Kasumi-1 (cell line): ENCODE measurements around the gene SDK1.
"Not testable (repeated sequence)": the region's sequence is repeated elsewhere in the genome, so short reads cannot be mapped to it uniquely, and the experiment has no call there.

Experiments
- DNase-seq, 2 experiments: peaks; one replicate each; lab custom pipeline; 2025; lab: John Stamatoyannopoulos, UW

The SDK1 gene

DNA sequence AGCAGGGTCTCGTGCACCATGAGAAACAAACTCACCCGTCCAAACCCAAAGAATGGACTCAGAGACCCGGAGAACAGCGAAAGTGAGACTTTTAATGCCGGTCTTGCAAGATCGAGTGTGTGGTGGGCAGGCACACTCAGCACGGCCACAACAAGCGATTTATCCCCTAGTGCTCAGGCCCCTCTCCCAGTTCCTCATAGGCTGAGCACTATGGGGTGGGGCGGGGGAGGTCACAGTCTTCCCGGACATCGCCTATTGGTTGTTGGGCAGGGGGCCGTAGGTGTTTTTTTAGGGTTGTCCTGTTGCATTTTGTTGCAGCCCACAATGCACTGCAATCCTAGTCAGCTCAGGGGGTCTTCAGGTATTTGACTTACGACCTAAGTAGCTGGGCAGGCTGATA is 772.7 kb downstream of the SDK1 start:
- no peak for DNase-seq

DNA sequence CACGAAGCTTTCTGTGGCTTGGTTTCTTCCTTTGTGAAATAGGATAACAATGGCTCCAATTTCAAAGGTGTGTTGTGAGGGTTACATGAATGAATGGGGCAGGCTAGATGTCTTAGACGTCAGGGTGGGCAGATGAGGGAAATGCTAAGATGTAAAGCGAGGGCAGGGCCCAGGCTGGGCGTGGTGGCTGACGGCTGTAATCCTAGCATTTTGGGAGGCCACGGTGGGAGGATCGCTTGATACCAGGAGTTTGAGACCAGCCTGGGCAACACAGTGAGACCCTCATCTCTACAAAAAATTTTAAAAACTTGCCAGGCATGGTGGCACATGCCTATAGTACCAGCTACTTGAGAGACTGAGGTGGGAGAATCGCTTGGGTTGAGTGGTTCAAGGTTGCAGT is 773.4 kb downstream of the SDK1 start:
- no peak for DNase-seq

DNA sequence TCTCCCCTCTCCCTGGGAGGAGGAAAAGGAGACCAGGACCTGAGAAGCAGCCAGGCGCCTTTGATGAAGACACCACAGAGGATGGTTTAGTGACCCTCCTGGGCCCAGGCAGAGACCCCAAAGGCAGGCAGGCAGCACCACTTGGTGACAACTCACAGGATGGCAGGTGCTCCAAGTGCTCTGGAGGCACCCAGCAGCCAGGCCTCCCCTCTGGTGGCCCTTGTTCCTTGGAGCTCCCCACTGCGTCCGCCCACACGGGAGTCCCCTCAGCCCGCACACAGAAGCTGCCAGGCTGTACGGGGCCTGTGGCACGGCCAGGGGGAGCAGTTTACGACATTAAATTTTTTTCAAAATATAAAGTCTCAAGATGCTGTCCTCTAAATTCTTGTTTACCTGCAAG is 773.9 kb downstream of the SDK1 start:
- DNase-seq, result no peak

DNA sequence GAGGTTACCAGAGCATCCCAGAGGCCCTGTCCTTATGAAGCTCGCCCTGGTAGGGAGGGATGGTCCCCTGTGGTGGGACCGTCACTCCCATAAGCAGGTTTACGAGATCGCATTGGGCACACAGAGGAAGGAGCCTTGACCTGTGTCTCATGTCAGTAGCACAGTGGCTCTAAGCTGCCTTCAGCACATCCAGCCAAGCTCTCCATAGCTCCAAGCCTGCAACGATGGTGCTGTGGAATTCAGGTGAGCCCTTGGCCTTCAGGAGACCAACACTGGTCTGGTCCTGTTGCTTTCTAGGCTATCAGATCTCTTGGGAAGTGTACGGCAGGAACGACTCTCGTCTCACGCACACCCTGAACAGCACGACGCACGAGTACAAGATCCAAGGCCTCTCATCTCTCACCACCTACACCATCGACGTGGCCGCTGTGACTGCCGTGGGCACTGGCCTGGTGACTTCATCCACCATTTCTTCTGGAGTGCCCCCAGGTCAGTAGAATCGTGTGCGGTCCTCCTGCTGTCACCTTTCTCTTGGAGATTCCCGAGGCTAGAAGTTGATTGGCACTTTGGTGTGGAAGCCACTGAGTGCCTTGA is 775.7 kb downstream of the SDK1 start:
- no peak for DNase-seq

DNA sequence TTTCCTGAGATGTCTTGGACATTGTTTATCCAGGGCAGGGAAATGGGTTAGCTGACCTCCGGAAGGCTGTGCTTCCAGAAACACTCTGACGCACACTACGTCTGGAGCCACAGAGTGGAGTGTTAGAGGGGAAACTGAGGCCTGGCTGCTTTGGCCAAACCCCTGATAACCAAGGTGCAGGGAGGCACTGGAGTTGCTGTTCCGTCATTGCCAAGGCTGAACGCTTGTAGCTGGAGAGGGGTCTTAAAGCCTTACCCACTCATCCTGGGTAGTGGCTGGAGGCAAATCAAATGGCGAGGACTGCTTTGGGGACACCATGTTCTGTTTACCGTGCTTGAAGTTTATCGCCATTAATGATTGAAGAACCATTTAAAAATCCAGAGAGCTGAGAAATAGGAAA is 776.9 kb downstream of the SDK1 start:
- no peak for DNase-seq

DNA sequence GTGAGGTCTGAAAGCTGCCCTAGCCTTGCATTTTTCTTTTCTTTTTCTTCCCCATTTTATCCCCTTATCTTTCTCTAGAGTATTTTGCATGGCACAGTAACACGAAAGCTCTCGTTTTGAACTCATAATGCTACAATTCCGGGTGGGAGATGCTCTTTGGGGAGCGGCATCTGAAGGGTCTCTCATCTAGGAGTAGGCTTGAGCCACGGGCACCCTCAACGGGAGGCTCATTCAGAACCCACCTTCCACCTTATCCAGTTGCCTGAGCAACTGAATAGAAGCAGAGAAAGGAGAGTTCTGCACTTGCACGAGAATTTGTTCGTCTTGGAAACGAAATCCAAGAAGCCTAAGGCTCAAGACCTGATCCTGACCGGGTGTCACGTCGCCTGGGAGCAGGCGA is 777.5 kb downstream of the SDK1 start:
- no peak for DNase-seq

DNA sequence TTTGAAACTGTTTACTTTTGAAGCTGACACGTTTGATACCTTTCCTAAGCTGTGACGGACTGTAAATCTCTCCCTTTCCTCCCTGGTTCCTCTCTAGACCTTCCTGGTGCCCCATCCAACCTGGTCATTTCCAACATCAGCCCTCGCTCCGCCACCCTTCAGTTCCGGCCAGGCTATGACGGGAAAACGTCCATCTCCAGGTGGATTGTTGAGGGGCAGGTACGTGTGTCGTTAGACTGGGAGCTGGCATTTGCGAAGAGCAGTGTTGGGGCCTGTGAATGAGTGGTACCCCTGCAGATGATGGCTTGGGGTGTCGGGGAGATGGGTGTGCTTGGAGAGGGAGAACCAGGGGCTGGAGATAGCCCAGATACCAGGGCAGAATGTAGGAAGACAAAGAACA is 778.3 kb downstream of the SDK1 start:
- no peak for DNase-seq

DNA sequence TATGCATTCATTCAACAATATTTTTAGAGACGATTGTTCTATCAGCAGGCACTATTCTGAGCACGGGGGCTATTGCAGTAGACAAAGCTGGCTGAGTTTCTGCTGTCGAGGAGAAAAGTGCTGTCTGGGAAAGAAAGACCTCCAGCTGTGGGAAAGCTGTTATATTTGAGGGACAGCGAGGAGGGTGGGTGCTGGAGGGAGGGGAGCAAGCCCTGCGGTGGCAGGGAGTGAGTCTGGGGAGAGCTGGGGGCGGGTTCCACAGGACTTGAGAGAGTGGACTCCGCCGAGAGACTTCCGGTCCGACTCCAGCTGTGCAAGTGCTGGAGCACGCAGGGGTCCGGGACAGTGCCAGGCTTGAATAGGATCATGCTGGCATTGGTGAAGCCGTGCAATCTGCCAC is 778.9 kb downstream of the SDK1 start:
- no peak for DNase-seq

DNA sequence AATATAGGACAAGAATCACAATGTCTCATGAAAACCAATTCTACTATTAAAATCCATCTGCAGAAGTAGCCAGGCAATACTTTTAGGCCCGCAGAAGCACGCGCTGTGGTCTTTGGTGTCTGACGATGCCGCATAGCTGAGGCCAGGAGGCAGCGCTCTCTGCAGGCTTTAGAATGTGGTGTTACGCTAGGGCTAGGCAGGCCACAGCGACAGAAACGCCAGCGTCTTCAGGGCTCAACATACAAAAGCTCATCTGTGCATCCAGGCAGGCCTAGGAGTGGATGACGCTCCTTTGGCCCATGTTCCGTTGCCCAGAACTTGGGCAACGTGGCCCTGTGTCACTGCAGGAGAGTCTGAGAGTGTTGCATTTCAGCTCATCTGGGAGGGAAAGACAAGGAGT is 779.9 kb downstream of the SDK1 start:
- no peak for DNase-seq

DNA sequence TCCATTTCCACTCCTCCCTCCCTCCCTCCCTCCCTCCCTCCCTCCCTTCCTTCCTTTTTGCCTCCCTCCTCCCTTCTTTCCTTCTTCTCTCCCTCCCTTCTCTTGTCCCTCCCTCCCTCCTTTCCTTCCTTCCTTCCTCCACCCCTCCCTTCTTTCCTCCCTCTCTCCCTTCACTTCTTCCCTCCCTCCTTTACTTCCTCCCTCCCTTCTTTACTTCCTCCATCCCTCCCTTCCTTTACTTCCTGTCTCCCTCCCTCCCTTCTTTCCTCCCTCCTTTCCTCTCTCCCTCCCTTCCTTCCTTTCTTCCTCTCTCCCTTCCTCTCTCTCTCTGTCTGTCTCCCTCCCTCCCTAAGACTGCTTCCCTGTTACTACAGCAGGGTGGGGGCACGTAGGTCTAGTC is 782.5 kb downstream of the SDK1 start:
- DNase-seq, result no peak

DNA sequence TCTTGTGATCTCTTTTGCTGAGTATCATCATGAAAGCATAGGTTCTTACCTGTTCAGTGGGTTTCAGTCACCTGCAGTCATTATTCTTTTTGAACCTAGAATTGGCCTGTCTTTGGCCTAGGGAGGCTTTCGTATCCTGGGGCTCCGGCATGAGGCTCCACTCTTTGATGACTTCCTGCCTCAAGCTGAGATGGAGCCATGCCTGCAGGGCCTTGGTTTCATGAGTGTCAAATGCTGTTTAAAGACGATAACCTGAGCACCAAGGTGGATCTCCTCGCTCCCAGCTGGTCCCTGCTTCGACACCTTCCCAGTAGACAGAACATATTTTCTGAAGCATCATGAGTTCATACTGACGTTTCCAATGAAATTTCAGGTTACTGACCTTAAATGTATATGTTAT is 783.2 kb downstream of the SDK1 start:
- DNase-seq, result no peak

DNA sequence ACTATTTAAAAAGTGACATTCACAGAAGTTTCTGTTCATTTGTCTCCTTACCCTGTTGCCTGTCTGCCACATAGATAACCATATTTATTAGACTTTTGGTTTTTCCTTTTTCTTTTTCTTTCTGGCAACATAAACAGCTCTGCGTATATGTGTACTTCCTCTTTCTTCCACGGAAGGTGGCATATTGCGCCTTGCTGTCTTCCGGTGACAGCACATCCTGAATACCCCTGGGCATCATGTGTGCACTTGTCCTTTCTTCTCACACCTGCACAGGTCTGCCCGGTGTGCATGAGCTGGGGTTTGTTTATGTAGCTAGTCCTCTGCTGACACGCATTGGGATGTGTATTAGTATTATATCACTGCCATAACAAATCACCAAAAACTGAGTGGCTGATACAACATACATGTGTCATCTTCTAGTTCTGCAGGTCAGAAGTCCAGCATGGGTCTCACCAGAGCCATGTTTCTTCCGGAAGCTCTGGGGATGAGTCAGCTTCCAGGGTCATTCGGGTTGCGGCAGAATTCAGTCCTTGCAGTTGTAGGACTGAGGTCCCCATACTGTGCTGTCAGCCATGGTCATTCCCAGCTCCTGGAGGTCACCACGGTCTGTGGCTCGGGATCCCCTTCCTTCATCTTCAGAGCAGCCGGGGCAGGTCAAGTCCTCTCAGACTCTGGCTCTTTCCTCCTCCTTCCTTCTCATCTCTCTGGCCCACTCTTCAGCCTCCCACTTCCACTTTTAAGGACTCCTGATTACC is 785.1 kb downstream of the SDK1 start:
- DNase-seq, result no peak

DNA sequence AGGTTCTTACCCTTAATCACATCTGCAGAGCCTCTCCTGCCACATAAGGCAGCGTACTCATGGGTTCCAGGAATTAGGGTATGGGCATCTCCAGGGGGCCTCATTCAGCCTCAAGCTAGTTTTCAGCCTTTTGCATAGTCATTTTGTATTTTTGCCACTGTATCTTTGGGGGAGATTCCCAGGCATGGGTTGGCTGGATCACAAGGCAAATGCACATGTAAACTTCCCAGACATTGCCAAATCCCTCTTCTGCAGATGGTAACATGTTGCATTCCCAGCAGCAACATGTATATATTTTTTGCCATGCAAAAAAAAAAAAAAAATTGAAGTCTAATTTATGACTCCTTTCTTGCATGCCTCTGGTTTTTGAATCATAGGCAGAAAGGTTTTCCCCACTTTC is 785.7 kb downstream of the SDK1 start:
- no peak for DNase-seq

DNA sequence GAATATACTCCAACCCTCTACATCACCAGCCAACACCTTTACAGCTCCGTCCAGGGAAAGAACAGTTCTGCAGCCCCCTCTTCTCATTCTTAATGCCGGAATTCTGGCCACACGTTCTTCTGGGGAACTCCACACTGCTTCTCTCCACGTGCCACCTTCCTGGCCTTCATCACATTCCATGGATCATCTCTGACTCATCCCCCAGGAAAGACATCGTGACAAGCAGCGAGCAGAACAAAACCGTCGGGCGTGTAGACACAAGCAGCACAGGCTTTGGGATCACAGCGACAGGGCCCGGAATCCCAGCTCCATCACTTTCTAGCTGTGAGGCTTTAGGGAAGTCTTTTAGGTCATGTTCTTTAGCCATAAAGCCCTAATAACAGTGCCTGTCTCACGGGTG is 790.7 kb downstream of the SDK1 start:
- no peak for DNase-seq

DNA sequence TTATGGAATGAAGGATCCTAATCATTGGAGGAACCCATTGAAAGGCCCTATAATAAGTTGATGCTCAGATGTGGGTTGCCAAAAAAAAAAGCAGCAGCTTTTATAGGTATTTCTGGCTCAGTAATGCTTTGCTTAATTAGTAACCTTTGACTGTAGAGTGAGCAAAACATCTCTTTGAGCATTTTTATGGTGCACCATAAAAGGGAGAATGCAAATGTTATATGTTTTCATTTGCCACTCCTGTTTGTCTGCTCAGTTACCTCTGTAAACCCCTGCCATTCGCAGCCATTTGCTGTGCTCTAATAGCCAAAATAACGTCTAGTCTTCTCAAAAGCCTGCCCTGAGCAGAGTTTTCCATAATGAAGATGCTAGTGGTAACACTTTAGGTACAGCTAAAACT is 792.0 kb downstream of the SDK1 start:
- no peak for DNase-seq

DNA sequence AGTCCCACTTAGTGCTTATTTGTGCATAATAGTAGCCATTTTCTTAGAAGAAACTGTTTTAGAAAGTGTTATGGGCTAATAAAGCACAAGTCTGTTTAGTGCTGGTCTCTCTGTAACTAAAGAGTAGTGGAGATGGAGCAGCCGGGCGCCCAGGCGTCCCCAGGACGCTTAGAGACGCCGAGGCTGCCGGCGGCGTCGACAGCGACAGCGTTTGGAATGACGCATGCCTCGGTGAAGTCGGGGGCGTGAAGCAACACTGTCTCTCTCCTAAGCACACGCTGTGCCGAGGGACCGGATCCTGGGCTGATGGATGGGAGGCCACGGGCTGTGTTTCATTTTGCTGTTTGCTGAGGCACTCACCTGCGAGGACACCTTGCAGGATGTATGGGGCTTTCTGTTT is 792.4 kb downstream of the SDK1 start:
- no peak for DNase-seq

DNA sequence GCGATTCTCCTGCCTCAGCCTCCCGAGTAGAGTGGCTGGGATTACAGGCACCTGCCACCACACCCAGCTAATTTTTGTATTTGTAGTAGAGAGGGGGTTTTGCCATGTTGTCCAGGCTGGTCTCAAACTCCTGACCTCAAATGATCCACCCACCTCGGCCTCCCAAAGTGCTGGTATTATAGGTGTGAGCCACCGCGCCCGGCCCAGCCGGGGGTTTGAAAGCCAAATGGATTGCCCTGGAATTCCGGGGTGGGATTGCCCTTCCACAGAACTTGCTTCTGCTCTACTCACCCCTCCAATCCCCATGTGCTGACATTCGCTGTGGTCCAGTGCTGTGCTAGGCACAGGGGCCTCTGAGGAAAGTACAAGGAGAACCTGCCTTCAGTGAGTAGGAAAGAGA is 793.1 kb downstream of the SDK1 start:
- DNase-seq, result not testable (repeated sequence)

DNA sequence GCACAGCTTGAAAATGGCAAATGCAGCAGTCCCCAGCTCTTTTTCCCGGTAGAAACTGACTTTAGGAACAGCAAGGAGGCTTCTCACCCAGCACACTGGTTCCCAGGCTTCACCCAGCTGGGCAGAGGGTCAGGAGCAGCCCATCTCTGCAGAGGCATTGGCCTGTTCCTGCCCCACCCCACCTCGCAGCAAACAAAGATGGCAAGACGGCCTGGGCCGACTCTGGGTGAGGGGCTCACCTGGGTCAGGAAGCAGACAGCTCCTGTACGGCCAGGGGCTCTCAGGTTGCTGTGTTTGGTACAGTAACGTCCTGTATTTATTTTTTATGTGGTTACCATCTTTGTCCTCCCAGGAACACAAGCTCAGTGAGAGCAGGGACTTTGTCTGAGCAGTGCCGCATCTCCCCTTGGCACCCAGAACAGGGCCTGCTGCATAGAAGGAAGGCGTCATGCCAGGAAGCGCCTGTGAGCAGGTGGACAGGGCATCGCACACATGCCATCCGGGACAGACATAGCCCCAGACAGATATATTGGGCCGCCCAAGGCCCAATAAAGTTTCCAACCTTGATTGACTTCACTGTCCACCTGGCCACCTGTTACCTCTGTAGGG is 796.1 kb downstream of the SDK1 start:
- no peak for DNase-seq

DNA sequence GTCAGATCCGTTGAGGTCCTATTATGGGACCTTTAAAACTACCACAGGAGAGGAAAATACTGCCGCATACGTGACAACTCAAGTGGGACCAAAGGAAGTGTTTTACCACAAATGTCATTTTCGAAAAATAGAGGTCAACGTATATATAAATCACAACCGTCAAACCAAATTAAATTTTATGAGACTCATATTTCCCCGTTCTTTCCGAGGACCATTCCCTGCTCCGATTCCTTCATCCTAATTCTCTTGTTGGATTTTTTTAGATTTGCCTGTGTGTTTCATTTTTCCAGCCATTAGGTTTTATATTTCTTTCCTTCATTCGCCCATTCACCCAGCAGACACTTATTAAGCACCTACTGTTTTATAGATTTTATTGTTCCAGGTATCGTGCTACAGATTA is 797.1 kb downstream of the SDK1 start:
- no peak for DNase-seq

DNA sequence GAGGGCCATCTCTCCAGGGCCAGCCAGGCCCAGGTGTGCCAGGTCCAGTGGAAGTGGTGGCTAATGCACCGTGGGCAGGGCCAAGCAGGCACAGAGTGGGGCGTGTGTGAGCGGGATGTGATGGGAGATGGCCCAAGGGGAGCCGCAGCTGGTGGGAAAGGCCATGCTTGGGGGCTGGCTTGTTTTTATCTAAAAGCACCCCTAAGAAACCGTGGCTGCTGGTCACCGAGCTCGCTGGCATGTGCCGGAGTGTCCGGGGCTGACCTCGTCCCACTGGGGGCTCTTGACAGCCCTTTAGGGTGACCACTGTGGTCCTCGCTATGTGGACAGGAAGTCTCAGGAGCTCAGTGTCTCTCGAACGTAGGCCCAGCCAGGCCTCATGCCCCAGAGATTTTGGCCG is 798.6 kb downstream of the SDK1 start:
- no peak for DNase-seq

DNA sequence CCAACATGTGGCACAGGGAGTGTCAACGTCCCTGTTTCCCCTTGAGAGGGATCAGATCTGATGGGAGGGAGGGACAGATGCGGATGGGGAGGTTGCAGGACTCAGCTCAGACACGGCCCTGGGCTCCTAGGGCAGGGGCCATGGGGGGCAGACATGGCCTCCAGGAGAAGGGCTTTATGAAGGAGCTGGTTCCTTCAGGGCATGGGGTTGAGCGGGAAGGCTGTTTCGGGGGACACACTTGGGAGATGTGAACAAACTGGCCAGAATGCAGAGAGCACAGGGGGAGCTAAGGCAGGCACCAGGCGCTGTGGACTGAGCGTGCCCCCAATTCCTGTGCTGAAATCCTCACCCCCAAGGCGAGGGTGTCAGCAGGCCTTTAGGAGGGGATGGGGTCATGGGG is 799.1 kb downstream of the SDK1 start:
- no peak for DNase-seq

DNA sequence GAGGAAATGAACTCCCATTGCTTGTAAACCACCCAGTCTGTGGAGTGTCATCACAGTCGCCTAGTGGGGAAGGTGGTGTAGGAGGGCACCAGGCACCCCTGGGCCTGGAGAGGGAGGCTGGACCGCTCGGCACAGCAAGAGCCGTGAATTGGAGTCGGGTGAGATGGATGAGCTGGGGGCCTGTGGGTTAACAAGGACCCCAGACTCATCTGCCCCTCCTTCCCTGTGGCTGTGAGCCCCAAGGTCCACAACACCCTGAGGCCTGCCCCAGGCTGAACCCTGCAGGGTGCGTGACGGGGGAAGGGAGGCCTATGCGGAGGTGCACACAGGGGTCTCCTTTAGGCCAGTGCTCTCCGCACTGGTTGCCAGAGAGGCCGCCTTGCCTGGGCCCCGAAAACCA is 799.6 kb downstream of the SDK1 start:
- no peak for DNase-seq

DNA sequence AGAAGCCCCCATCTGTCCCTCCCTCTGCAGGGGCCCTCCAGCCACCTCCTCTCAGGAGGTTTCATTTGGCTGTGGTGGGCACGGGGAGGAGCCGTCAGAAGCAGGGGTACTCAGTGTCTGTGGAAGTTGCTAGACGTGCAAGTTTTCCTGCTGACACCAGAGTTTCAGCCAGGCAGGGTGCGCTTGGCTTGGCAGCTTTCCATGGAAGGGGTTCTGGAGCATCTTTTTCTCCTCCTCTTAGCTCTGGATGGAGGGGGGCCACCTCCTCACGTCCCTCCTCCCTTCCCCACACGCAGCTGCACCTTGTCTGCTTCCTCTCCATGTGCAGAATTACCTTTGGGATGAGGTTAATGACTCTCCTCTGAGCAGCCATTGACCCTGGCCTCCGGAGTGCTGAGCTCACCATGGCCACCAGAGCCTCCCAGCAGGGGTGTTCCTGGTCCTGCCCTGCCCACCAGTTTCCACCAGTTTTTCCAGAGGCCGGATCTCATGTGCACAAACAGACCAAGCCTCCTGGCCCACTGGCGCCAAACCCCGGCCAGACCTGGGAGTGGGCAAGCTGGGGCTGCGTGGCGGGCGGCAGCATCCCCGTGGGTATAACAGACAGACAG is 801.3 kb downstream of the SDK1 start:
- no peak for DNase-seq
